Measurements from ENCODE around the gene BMP6.
A peak's percentile ranks its signal among the peaks of the same experiment; 100 is the strongest.

The BMP6 gene

DNA sequence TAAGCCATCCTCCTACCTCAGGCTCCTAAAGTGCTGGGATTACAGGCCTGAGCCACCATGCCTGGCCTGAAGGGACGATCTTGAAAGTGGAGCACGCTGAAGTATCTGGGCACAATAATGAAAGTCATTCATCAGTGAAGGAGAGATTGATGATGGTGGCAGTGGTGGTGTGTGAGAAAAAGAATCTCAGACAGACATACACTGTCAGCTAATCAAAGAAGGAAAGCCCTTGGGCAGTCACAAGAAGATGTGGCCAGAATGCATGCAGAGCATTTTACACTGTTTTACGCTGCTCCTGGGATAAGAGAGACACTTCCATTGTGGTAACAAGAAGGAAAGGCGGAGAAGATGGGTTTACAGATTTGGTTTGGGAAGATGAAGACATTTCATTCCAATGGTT is 20.4 kb upstream of the BMP6 start:
- no peak for DNase-seq (ENCODE audit: low read depth)
- no peak for TF ChIP-seq POLR2A (IDR thresholded peaks at IDR 0.05; ENCODE audit: extremely low read depth, insufficient read length)
- no peak for TF ChIP-seq MYC (IDR thresholded peaks at IDR 0.05; ENCODE audit: low read depth, low read length)
- TF ChIP-seq, protein P1, sequence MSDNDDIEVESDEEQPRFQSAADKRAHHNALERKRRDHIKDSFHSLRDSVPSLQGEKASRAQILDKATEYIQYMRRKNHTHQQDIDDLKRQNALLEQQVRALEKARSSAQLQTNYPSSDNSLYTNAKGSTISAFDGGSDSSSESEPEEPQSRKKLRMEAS (IDR thresholded peaks at IDR 0.05; ENCODE audit: low read depth, low read length): no peak
- TF ChIP-seq, protein P2, sequence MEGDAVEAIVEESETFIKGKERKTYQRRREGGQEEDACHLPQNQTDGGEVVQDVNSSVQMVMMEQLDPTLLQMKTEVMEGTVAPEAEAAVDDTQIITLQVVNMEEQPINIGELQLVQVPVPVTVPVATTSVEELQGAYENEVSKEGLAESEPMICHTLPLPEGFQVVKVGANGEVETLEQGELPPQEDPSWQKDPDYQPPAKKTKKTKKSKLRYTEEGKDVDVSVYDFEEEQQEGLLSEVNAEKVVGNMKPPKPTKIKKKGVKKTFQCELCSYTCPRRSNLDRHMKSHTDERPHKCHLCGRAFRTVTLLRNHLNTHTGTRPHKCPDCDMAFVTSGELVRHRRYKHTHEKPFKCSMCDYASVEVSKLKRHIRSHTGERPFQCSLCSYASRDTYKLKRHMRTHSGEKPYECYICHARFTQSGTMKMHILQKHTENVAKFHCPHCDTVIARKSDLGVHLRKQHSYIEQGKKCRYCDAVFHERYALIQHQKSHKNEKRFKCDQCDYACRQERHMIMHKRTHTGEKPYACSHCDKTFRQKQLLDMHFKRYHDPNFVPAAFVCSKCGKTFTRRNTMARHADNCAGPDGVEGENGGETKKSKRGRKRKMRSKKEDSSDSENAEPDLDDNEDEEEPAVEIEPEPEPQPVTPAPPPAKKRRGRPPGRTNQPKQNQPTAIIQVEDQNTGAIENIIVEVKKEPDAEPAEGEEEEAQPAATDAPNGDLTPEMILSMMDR (IDR thresholded peaks at IDR 0.05; ENCODE audit: low read depth, low read length): no peak
- no peak overlapping the region for H3K4me3 ChIP-seq (ENCODE audit: low read depth, low read length)

DNA sequence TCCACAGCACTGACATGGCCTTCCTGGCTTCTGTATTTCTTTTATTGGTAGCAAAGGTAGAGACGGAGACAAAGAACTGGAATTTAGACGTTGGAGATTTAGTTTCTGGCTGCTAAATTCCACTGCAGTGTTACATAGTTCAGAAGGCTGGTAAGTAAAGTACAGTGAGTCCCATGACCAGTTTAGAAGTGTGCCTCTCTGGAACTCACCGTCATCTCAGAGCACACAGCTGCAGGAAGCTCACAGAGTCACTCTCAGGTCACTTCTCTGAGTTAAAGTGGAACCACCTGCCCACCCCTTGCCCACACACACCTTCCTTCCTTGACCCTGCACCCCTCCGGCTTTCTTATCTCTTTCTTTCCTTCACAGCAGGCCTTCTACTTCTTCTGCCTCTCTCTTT is 19.6 kb upstream of the BMP6 start:
- no peak overlapping the region for H3K4me3 ChIP-seq (ENCODE audit: low read depth, low read length)
- TF ChIP-seq, protein P1 (IDR thresholded peaks at IDR 0.05; ENCODE audit: low read depth, low read length): no peak
- TF ChIP-seq POLR2A (IDR thresholded peaks at IDR 0.05; ENCODE audit: extremely low read depth, insufficient read length) (no peak), MYC (IDR thresholded peaks at IDR 0.05; ENCODE audit: low read depth, low read length) (no peak)
- TF ChIP-seq, protein P2 (IDR thresholded peaks at IDR 0.05; ENCODE audit: low read depth, low read length): no peak
- no peak for DNase-seq (ENCODE audit: low read depth)

DNA sequence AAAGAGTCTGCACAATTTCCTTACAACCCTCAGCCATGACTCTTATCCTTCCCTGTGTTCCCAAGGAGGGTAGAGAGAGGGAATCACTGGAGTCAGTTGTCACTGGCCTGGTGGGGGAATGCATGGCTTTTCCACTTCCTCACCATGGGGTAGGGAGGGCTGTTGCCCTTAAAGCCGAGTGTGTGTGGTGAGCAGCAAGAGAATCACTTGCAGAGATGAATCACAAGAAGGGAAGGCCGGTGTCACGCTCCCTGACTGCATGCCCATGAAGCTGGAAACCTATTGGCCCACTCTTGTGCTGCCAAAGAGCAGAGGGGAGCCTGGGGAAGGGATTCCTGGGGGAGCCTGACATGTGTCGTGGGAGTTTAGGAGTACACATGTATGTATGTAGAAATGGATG is 18.1 kb upstream of the BMP6 start:
- no peak for DNase-seq (ENCODE audit: low read depth)
- TF ChIP-seq MYC (IDR thresholded peaks at IDR 0.05; ENCODE audit: low read depth, low read length) (no peak), POLR2A (IDR thresholded peaks at IDR 0.05; ENCODE audit: extremely low read depth, insufficient read length) (no peak)
- TF ChIP-seq, protein P1 (IDR thresholded peaks at IDR 0.05; ENCODE audit: low read depth, low read length): no peak
- no peak overlapping the region for H3K4me3 ChIP-seq (ENCODE audit: low read depth, low read length)

DNA sequence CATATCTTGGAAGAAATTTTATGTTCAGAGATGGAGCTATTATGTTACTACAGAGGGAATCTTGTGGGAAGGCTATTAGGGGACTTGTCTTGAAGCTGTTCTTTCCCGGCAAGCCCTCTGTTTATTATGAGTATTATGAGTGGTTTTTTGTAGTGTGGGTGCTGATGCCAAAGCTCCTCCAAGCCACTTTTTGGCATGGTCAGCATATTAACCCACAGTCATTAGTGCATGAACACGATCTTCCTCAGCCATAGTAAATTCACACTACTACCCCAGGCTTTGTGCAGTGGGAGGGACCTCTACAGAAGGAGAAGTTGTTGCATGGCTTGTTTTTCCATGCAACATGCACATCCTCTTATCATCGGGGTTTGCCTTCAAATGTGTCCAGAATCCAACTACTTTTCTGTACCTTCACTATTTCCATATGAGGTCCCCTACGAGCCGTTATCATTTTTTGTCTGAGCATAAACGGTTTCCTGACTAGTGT is 6.5 kb upstream of the BMP6 start:
- no peak overlapping the region for H3K4me3 ChIP-seq (ENCODE audit: low read depth, low read length)
- TF ChIP-seq, protein P2 (IDR thresholded peaks at IDR 0.05; ENCODE audit: low read depth, low read length): no peak
- TF ChIP-seq, protein P1 (IDR thresholded peaks at IDR 0.05; ENCODE audit: low read depth, low read length): no peak
- TF ChIP-seq MYC (IDR thresholded peaks at IDR 0.05; ENCODE audit: low read depth, low read length): no peak
- TF ChIP-seq POLR2A (IDR thresholded peaks at IDR 0.05; ENCODE audit: extremely low read depth, insufficient read length): no peak
- DNase-seq (ENCODE audit: low read depth): peak; percentile 18

DNA sequence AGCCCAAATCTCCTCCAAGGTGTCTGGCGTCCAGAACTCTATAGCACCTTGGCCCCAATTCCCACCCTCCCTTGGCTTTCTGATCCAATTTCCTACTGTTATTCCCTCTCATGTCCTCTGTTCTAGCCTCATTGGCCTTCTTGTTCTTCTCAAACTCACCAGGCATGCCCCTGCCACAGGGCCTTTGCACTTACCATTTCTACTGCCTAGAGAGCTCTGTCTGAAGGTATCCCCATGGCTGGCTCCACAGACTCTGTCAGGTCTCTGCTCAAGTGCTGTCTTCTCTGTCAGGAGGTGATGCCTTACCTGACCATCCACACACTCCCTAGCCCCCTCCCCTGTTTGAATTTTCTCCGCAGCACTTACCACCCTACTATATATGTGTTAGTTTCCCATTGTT is 5.6 kb upstream of the BMP6 start:
- no peak overlapping the region for H3K4me3 ChIP-seq (ENCODE audit: low read depth, low read length)
- DNase-seq (ENCODE audit: low read depth): no peak
- TF ChIP-seq, protein P2 (IDR thresholded peaks at IDR 0.05; ENCODE audit: low read depth, low read length): no peak
- TF ChIP-seq, protein P1 (IDR thresholded peaks at IDR 0.05; ENCODE audit: low read depth, low read length): no peak
- TF ChIP-seq MYC (IDR thresholded peaks at IDR 0.05; ENCODE audit: low read depth, low read length) (no peak), POLR2A (IDR thresholded peaks at IDR 0.05; ENCODE audit: extremely low read depth, insufficient read length) (no peak)

DNA sequence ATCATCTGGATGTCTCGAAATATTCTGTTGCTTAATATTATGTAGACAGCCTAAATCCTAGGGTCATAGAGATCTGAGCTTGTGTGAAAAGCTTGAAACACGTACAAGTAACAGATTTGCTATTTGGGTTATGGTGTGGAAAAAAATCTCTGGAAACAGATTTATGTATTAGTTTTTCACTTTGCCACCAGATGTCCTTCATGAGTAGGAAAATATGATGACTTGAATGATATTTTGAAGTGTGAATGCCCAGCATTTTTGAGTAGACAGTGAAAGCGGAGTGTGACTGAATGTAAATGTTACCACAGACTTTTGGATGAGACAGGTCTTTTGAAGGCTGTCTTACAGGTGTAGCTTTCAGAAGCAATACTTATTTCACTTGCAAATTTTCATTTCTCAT is 4.2 kb upstream of the BMP6 start:
- no peak for TF ChIP-seq POLR2A (IDR thresholded peaks at IDR 0.05; ENCODE audit: extremely low read depth, insufficient read length)
- TF ChIP-seq, protein P2 (IDR thresholded peaks at IDR 0.05; ENCODE audit: low read depth, low read length): peak; percentile 22
- DNase-seq (ENCODE audit: low read depth): peak; percentile 59

More for the DNA sequence above, 4.2 kb upstream of the BMP6 start:
- no peak overlapping the region for H3K4me3 ChIP-seq (ENCODE audit: low read depth, low read length)
